DMS53 (cell line): ENCODE data around the gene UBAP1.
"Not testable (repeated sequence)": the region's sequence is repeated elsewhere in the genome, so short reads cannot be mapped to it uniquely, and the experiment has no call there.

Source experiments
- DNase-seq: peaks from one replicate; lab custom pipeline; 2025; lab: John Stamatoyannopoulos, UW

UBAP1 gene

DNA sequence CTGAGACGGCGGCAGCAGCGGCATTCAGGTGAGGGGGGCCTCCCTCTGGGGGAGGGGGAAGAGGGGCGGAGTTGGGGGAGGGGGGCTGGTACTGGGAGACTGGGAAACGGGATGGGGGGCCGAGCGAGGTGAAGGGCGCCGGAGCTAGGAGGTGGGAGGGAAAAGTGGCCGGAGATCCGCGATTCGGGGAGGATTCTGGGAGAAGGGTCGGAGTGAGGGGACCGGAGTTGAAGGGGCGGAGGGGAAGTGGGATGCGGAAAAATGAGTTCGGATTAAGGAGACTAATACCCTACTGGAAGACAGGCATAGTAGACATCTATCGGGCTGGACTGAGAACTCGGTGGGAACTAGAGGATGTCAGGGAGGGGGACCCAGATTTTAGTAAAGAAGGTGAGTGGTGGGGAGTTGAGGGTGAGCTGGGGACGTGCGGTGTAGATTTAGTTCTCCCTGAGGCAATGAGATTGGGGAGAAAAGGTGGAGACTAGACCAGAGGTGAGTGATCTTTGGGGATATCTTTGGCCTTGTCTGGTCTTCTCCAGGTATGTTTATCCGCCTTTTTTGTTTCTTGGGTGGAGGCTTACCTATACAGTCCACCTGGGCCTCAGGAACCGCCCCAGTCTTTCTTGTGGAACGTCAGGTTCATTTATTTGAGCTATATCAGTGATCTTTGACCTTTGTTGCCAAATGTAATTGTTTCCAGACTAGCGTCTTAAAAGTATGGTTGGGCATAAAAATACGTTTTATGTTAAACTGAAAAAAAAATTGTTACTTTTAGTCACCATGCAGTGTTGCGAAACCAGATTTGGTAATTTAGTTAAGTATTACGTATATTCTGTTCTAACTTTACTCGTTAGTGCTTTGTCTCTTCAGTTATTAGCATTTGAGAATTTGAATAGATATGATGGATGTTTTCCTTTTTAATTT, 632 bp downstream of the UBAP1 start:
- peak; percentile 46 for DNase-seq

GRCh38 chr9:34185778-34186551, 7.1 kb downstream of the UBAP1 start:
- peak; percentile 79 for DNase-seq

DNA sequence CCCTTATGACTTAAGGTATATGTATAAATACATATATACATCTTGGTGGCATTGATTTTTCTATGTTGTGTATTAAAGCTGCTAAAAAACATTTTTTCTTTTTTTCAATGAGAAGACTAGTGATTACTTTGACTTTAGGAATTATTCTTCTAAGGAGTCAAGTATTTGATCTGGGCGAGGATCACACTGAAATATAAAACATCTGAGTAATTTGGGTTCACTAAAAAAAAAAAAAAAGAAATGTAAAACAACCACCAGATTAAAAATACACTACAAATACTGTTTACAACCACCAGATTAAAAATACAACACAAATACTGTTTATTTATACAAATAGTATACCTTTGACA, 9.0 kb downstream of the UBAP1 start:
- no peak for DNase-seq

DNA sequence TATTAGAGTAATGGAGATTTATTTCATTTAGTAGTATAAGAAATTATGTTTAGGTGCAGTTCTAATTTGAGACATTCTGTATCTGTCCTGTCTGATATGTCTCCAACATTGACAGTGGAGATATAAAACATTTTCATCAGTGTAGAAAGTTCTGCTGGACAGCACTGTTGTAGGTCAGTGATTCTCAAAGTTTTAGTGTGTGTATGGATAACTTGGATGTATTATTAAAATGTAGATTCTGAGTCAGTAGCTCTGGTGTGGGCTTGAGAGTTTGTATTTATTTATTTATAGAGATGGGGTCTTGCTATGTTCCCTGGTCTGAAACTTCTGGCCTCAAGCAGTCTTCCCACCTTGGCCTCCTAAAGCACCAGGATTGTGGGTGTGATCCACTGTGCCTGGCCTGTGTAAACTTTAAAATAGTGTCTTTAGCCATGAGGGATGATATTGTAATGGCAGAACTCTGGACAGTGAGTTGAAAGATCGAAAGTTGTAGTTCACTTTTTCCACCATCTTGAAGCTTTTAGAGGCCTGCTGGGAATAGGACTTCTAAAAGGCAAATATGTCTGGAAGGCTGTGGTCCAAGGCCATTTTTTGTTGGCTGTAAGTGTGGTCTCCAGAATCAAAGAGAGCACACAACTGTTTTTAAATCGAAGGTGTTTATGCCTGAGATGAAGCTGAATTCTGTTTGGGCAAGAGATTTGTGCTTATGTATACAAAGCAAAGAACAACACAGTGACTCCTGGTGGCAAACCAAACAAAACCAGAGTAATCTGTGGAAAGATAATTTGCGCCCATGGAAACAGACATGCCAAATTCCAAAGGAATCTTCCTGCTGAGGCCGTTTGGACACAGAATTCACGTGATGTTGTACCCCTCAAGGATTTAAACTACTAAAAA, 12.4 kb downstream of the UBAP1 start:
- DNase-seq, result peak; percentile 48

GRCh38 chr9:34195143-34195542, 16.3 kb downstream of the UBAP1 start:
- DNase-seq, result no peak

- not testable (repeated sequence) for DNase-seq
These were observed 18.4 kb downstream of the UBAP1 start for GRCh38 chr9:34197286-34197685.

DNA sequence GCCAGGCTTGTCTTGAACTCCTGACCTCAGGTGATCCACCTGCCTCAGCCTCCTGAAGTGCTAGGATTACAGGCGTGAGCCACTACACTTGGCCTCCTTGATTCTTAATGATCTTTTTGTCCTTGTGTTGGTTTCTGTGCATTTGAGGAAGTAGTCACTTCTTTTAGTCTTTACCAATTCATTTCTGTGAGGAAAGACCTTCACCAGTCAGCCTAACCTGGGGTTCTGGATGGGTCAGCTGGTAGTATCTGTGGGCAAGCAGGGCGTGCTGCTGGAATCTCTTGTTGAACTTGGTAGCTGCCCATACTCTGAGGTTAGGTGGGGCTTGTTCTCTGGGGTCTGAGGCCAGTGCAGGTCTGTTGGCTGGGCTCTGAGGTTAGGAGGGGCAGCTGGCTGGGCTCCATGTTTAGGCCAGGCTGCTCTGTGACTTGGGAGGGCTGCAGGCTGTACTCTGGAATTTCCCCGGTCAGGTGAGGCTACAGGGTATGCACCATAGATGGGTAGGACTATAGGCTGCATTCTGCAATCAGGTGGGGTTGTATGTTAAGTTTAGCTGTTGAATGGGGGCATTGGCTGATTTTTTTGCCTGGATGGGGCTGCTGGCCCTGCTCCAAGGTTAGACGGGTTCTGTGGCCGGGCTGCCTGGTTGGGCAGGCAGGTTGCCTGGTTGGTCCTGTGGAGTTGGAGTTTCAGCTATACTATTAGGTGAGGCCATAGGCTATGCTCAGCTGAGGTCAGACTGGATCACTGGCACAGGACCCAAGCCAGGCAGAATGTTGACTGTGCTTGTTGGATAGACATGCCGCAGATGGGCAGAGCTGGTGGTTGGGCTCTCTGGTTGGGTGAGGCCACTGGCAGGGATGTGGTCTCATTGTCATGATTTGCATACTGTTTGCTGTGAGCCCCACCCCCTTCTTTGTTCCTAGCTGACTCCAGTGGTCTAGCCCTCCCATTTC, 19.2 kb downstream of the UBAP1 start:
- DNase-seq, result no peak

GRCh38 chr9:34200092-34200491, 21.2 kb downstream of the UBAP1 start:
- no peak for DNase-seq

DNA sequence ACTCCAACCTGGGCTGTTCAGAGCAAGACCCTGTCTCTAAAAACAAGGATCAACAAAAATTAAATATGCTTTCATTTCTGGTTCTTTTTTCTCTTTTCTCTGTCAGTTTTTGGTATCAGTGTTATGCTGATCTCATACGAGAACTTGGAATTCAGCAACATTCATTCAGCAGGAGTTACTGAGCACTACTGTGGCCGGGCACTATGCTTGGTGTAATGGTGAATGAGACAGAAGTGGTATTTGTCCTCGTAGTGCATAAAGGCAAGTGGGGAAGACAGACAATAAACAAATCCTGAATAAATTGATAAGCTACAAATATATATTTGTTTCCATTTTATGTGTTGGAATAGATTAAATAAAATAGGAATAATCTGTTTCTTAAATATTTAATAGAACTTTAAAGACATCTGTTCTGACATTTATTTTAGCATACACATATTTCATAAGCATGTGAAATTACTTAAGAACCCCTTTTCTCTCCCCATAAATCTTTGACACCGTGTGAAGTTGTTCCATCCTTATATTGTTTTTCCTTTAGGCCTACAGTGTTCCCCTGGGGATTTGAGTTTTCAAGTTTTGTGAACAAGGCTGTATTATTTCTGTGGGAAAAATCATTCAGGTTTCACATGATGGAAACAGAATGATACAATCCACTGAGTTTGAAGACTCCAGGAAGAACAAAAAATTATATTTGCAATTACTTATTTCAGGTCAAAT, 24.6 kb downstream of the UBAP1 start:
- no peak for DNase-seq

DNA sequence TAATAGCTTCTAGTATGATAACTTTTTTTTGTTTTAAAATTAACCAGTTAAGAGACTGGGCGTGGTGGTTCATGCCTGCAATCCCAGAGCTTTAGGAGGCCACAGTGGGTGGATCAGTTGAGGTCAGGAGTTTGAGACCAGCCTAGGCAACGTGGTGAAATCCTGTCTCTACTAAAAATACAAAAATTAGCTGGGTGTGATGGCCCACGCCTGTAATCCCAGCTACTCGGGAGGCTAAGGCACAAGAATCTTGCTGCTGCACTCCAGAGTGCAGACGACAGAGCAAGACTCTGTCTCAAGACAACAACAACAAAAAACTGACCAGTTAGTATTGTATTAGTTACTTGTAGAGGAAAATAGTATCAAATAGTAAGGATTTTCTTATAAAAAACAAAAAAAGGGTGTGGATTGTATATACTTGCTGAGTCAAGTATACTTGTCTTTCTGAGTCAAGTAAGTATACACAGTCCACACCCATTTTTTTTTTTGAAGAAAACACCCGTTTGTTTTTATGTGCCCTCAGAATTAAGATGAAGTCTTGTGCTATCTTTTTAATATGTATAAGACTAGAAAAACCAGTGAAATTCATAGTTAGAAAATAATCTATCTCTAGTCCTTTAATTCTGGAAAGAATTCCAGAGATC, 25.3 kb downstream of the UBAP1 start:
- DNase-seq, result no peak

DNA sequence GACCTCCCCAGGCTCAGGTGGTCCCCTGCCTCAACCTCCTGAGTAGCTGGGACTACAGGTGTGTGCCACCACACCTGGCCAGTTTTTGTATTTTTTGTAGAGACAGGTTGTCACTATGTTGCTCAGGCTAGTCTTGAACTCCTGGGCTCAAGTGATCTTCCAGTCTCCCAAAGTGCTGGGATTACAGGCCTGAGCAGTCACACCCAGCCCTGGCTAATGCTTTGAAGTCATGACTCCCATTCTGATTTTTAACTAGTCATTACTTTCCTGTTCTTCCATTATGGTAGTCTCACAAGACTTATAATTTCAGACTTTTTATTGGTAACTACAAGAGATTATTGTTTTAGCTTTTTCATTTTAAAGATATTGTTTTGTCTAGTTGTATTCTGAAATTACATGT, 26.3 kb downstream of the UBAP1 start:
- no peak for DNase-seq

- DNase-seq, result no peak
These were observed 27.7 kb downstream of the UBAP1 start for GRCh38 chr9:34206561-34206960.

DNA sequence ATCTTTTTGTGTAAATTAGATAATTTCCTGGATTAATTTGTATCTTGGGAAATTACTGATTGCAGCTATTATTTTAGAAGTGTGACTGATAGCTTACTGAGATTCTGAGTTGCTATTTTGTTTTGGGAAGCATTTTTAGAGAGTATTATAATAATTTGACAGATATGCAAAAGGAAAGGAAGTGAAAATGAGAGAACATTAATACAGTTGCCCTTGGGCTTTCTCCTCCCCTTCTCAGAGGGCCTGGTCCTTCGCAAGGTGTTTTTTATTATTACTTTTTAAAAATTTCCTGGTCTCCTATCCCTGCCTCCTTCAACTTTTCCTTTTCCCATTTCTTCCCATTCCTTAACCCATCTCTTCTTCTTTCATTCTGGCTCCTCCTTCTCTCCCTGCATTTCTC, 32.6 kb downstream of the UBAP1 start:
- DNase-seq, result no peak

DNA sequence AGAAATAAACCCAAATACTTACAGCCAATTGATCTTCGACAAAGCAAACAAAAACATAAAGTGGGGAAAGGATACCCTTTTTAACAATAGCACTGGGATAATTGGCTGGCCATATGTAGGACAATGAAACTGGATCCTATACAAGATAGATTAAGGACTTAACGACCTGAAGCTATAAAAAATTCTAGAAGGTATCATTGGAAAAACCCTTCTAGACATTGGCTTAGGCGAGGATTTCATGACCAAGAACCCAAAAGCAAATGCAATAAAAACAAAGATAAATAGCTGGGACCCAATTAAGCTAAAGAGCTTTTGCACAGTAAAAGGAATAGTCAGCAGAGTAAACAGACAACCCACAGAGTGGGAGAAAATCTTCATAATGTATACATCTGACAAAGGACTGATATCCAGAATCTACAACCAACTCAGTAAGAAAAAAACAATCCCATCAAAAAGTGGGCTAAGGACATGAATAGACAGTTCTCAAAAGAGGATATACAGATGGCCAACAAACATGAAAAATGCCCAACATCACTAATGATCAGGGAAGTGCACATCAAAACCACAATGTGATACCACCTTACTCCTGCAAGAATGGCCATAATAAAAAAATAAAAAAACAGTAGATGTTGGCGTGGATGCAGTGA, 35.6 kb downstream of the UBAP1 start:
- not testable (repeated sequence) for DNase-seq

GRCh38 chr9:34216325-34216724, 37.5 kb downstream of the UBAP1 start:
- DNase-seq, result no peak

DNA sequence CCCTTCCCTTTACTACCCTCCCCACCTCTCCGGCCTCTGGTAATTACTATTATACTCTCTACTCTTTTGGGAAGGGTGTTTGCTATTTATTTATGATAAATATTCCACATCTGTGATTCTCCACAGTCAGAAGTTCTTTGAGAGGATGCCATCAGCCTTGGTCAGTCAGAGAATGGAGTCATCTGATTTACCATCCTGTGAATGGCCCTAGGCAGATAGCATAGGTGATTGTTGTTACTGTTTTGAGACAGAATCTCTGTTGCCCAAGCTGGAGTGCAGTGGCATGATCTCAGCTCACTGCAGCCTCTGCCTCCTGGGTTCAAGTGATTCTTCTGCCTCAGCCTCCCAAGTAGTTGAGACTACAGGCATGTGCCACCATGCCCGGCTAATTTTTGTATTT, 38.2 kb downstream of the UBAP1 start:
- not testable (repeated sequence) for DNase-seq

GRCh38 chr9:34218446-34218845, 39.6 kb downstream of the UBAP1 start:
- DNase-seq, result no peak

DNA sequence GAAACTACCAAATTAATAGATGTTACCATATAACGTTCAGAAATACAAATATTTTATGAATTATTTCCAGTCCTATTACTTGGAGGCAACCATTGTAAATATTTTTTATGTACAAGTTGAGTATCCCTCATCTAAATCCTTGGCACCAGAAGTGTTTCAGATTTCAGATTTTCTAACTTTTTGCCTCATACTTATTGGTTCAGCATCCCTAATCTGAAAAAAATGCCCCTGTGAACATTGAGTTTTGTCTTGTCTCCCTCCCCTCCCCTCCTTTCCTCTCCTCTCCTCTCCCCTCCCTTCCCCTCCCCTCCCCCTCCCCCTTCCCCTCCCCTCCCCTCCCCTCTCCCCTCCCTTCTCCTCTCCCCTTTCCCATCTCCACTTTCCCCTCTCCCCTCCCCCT, 40.6 kb downstream of the UBAP1 start:
- DNase-seq, result no peak

DNA sequence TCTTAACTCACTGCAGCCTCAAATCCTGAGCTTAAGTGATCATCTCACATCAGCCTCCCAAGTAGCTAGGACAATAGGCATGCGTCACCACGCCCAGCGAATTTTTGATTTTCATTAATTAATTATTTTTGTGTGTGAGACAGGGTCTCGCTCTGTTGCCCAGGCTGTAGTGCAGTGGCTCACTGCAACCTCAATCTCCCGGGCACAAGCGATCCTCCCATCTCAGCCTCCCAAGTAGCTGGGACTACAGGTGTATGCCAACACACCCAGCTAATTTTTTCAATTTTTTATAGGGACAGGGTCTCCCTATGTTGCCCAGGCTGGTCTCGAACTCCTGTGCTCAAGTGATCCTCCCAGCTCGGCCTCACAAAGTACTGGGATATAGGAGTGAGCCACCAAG, 41.4 kb downstream of the UBAP1 start:
- no peak for DNase-seq
